HG03060 (cell line): Measurements from ENCODE around the gene PCNT.
"Not testable (repeated sequence)": the region's sequence is repeated elsewhere in the genome, so short reads cannot be mapped to it uniquely, and the experiment has no call there.

Source experiments
- ATAC-seq: cut with Tn5 transposase; IDR thresholded peaks from one replicate; pipeline ENCODE4 v1.9.1; 2021; ENCODE audit warnings: low read depth, moderate number of reproducible peaks; ENCODE audit not compliant: unreplicated experiment

The PCNT gene

GRCh38 chr21:46399686-46400085, 75.7 kb downstream of the PCNT start:
- ATAC-seq, result no peak

GRCh38 chr21:46401186-46401910, 77.4 kb downstream of the PCNT start:
- ATAC-seq, result no peak

- ATAC-seq, result no peak
Observed at GRCh38 chr21:46402421-46402820, 78.5 kb downstream of the PCNT start.

GRCh38 chr21:46403234-46403811, 79.4 kb downstream of the PCNT start:
- ATAC-seq, result not testable (repeated sequence)

- ATAC-seq, result no peak
Observed at GRCh38 chr21:46404306-46404705, 80.3 kb downstream of the PCNT start.

GRCh38 chr21:46406001-46406400, 82.0 kb downstream of the PCNT start:
- no peak for ATAC-seq

- ATAC-seq, result no peak
Observed at GRCh38 chr21:46409641-46410406, 85.9 kb downstream of the PCNT start.

- ATAC-seq, result no peak
Observed at GRCh38 chr21:46410516-46410915, 86.6 kb downstream of the PCNT start.

- no peak for ATAC-seq
Observed at GRCh38 chr21:46411236-46411635, 87.3 kb downstream of the PCNT start.

- ATAC-seq, result no peak
Observed at GRCh38 chr21:46411691-46412090, 87.7 kb downstream of the PCNT start.

GRCh38 chr21:46412521-46413364, 88.8 kb downstream of the PCNT start:
- ATAC-seq, result no peak

- ATAC-seq, result no peak
Observed at GRCh38 chr21:46413365-46413696, 89.4 kb downstream of the PCNT start.

- no peak for ATAC-seq
Observed at GRCh38 chr21:46414965-46415275, 91.0 kb downstream of the PCNT start.

GRCh38 chr21:46416551-46416950, 92.6 kb downstream of the PCNT start:
- no peak for ATAC-seq

GRCh38 chr21:46418265-46418946, 94.5 kb downstream of the PCNT start:
- no peak for ATAC-seq

- ATAC-seq, result no peak
Observed at GRCh38 chr21:46420241-46421190, 96.6 kb downstream of the PCNT start.

GRCh38 chr21:46421191-46421750, 97.3 kb downstream of the PCNT start:
- no peak for ATAC-seq

- ATAC-seq, result no peak
Observed at GRCh38 chr21:46421756-46422555, 98.0 kb downstream of the PCNT start.
